Endothelial cell of umbilical vein (primary cell): ENCODE results near the gene CELSR3.

ENCODE experiments used
- CTCF ChIP-seq, 2 donors: IDR thresholded peaks; 1 replicate in 1 of 2; 2 replicates in 1 of 2; pipeline ENCODE4 v1.5.1; 2011; ENCODE audit warnings: low read length in 2 of 2, mild to moderate bottlenecking in 2 of 2, moderate library complexity in 2 of 2, control low read depth in 1 of 2, inconsistent platforms in 1 of 2, low read depth in 1 of 2; ENCODE audit not compliant: insufficient read depth in 1 of 2; ENCODE audit errors: extremely low read depth in 1 of 2
- POLR2AphosphoS5 ChIP-seq: IDR thresholded peaks from 2 replicates; pipeline ENCODE4 v1.6.1; 2012; ENCODE audit warnings: low read depth, mild to moderate bottlenecking, control low read depth, low read length, moderate library complexity; ENCODE audit not compliant: insufficient read depth

GRCh38 chr3:48647714-48648113 lies 15.0 kb downstream of the CELSR3 start:
- TF ChIP-seq POLR2AphosphoS5 (no peak), CTCF (IDR thresholded peaks at IDR 0.05; ENCODE audit: extremely low read depth in 1 of 2, insufficient read depth in 1 of 2, low read depth in 1 of 2, low read length in 2 of 2) (no peak)
